Panc1 (cell line): ENCODE measurements around the gene IWS1.

ENCODE experiments used
- CTCF ChIP-seq: fragments of 450-650 bp; IDR thresholded peaks from 2 replicates; pipeline ENCODE4 v1.5.1; 2017; ENCODE audit warnings: mild to moderate bottlenecking
- POLR2AphosphoS5 ChIP-seq: IDR thresholded peaks from 2 replicates; pipeline ENCODE4 v1.6.1; 2012; ENCODE audit warnings: mild to moderate bottlenecking, low read depth, low read length, moderate library complexity
- SIN3A ChIP-seq: IDR thresholded peaks from 2 replicates; pipeline ENCODE4 v1.6.1; 2012; ENCODE audit warnings: low read depth, mild to moderate bottlenecking, low read length, moderate library complexity, borderline replicate concordance; ENCODE audit not compliant: insufficient read depth

GRCh38 chr2:127523269-127523939 is 2.9 kb downstream of the IWS1 start:
- TF ChIP-seq CTCF (no peak), SIN3A (no peak), POLR2AphosphoS5 (no peak)
